Kidney (tissue), 14 donors: ENCODE results near the gene TXLNA. TPM values are rescaled to one million over a fixed set of nuclear protein-coding genes. Genes with fewer than 3 reads are reported as not detected.

Source experiments
- DNase-seq, 5 donors: peaks; one replicate each; pipeline ENCODE4 v3.0.0-alpha.2; 2013 to 2020
- FAIRE-seq: peaks from 2 replicates; lab custom pipeline; 2012; peaks lifted over from hg19 to GRCh38; lab: Jason Lieb, UNC
- H3K27ac ChIP-seq, 2 donors: one replicate each; pipeline ENCODE4 v1.7.0; 2013; ENCODE audit warnings: low read depth in 2 of 2, low read length in 2 of 2, inconsistent platforms in 1 of 2
- H3K27me3 ChIP-seq: one replicate; pipeline ENCODE4 v1.7.1; 2013; ENCODE audit warnings: low read length, inconsistent platforms; ENCODE audit not compliant: control insufficient read depth, insufficient read depth
- H3K36me3 ChIP-seq, 3 donors: one replicate each; pipeline versions ENCODE4 v1.7.0 to v1.7.1; 2013; ENCODE audit warnings: low read length in 3 of 3, control low read depth in 1 of 3, inconsistent platforms in 1 of 3; ENCODE audit not compliant: insufficient read depth in 3 of 3, control insufficient read depth in 2 of 3
- H3K4me1 ChIP-seq, 3 donors: one replicate each; pipeline versions ENCODE4 v1.7.0 to v1.7.1; 2013; ENCODE audit warnings: low read length in 3 of 3, inconsistent platforms in 1 of 3, low read depth in 1 of 3; ENCODE audit not compliant: control insufficient read depth in 2 of 3, insufficient read depth in 2 of 3
- H3K4me3 ChIP-seq, 3 donors: one replicate each; pipeline versions ENCODE4 v1.7.0 to v1.8.1; 2013; ENCODE audit warnings: low read length in 3 of 3, control low read depth in 1 of 3, inconsistent platforms in 1 of 3
- H3K9ac ChIP-seq, 3 donors: one replicate each; pipeline versions ENCODE4 v1.7.0 to v1.7.1; 2013; ENCODE audit warnings: low read length in 3 of 3, control low read depth in 1 of 3, inconsistent platforms in 1 of 3
- H3K9me3 ChIP-seq, 3 donors: one replicate each; pipeline versions ENCODE4 v1.7.0 to v1.7.1; 2013; ENCODE audit warnings: low read length in 3 of 3, control low read depth in 1 of 3, inconsistent platforms in 1 of 3; ENCODE audit not compliant: control insufficient read depth in 2 of 3, insufficient read depth in 1 of 3
- CTCF ChIP-seq: IDR thresholded peaks from 3 replicates; pipeline ENCODE4 v1.5.1; 2012; ENCODE audit warnings: mild to moderate bottlenecking, moderate library complexity, borderline replicate concordance; ENCODE audit not compliant: insufficient read depth; ENCODE audit errors: extremely low read depth
- intact Hi-C: fragments of 100-400 bp; cut with DNase I; formaldehyde crosslinking; loops from one replicate; pipeline ENCODE4 v1.11.1; 2022
- polyA plus RNA-seq: library from polyadenylated mRNA; stranded (reverse); fragments of 350-450 nt; fragmentation: Illumina TruSeq; extraction: RNeasy Lipid Tissue Mini Kit (QIAGEN cat#74804); gene quantifications from one replicate; pipeline ENCODE4 v1.2.3, GENCODE V29; 2014; ENCODE audit warnings: low read depth, low replicate concordance; ENCODE audit not compliant: insufficient read depth
- total RNA-seq: library from RNA; stranded (reverse); fragmentation: NEBNext Ultra II Directional; extraction: Animal tissue kit (Norgen Biotek cat#: 25700); gene quantifications from one replicate; pipeline ENCODE4 v1.2.1, GENCODE V29; 2021
- donor health status: control.
- donor health status: control.
- donor health status: control.
- donor health status: control.
- donor health status: control.
- donor health status: DM: yes; HTN: yes; CAD: no.
- donor health status: Normal renal cell carcinoma (clear cell type).

Gene TXLNA
- total and polyA plus RNA-seq, 2 donors from 2014 or later: 19.9 to 58.6 TPM

- Histone ChIP-seq H3K36me3 (no peaks in the 10 kb centered on the region), H3K4me1 (peaks cover 0 to 7% (median 0%) of the 10 kb centered on the region in 3 donors), H3K27ac (peak overlapping the region; percentile 80 to 91), H3K9me3 (no peaks in the 10 kb centered on the region), H3K27me3 (no peaks in the 10 kb centered on the region), H3K9ac (peak overlapping the region in 2 of 3 donors; percentile 32 to 84), H3K4me3 (peak overlapping the region in 2 of 3 donors; percentile 1 to 81)
- TF ChIP-seq CTCF: no peak
- FAIRE-seq: no peak
- peak; percentile 51 to 77 (median 59) for DNase-seq
- intact Hi-C loops: no loop called here
Measured at GRCh38 chr1:32239790-32240139, 60.3 kb downstream of the TXLNA start.

- DNase-seq (peak; percentile 91 to 94 (median 93)), FAIRE-seq (no peak)
- peak overlapping the region; percentile 82 to 91 for H3K27ac ChIP-seq
Measured at GRCh38 chr1:32240140-32240951, 60.9 kb downstream of the TXLNA start.

GRCh38 chr1:32241001-32241763 lies 61.7 kb downstream of the TXLNA start:
- peak; percentile 81 to 91 (median 88) for DNase-seq
- no peaks in the 10 kb centered on the region for H3K36me3 ChIP-seq
- H3K27me3 ChIP-seq: no peaks in the 10 kb centered on the region
- intact Hi-C loops: no loop called here
- peaks cover 0 to 7% (median 0%) of the 10 kb centered on the region in 3 donors for H3K4me1 ChIP-seq
- H3K9me3 ChIP-seq: no peaks in the 10 kb centered on the region
- peak overlapping the region; percentile 63 to 81 (median 67) for H3K4me3 ChIP-seq
- FAIRE-seq: no peak
- H3K9ac ChIP-seq: peak overlapping the region; percentile 39 to 90 (median 84)
- H3K27ac ChIP-seq: peak overlapping the region; percentile 82 to 91
- TF ChIP-seq CTCF: no peak

More at GRCh38 chr1:32240140-32240951, 60.9 kb downstream of the TXLNA start:
- TF ChIP-seq CTCF: peak; percentile 22
- H3K27me3 ChIP-seq: no peaks in the 10 kb centered on the region
- intact Hi-C loops: no loop called here
- H3K36me3 ChIP-seq: no peaks in the 10 kb centered on the region
- H3K4me1 ChIP-seq: peaks cover 0 to 7% (median 0%) of the 10 kb centered on the region in 3 donors
- no peaks in the 10 kb centered on the region for H3K9me3 ChIP-seq
- H3K4me3 ChIP-seq: peak overlapping the region; percentile 63 to 81 (median 67)
- H3K9ac ChIP-seq: peak overlapping the region; percentile 39 to 84 (median 81)
